Thymus (tissue), 11 donors: ENCODE measurements around the gene NRL. TPM values are rescaled to one million over a fixed set of nuclear protein-coding genes. Genes with fewer than 3 reads are reported as not detected.

Experiments
- DNase-seq, 9 donors: peaks; one replicate each; pipeline ENCODE4 v3.0.0-alpha.2; 2013; ENCODE audit warnings: low spot score in 9 of 9, low read depth in 6 of 9, missing footprints in 1 of 9
- H3K27ac ChIP-seq, 2 donors: one replicate each; pipeline ENCODE4 v1.5.1; 2013; ENCODE audit warnings: control low read depth in 1 of 2, low read depth in 1 of 2, low read length in 1 of 2, mild to moderate bottlenecking in 1 of 2, moderate library complexity in 1 of 2
- H3K27me3 ChIP-seq, 2 donors: one replicate each; pipeline ENCODE4 v1.5.1; 2013; ENCODE audit warnings: low read length in 1 of 2; ENCODE audit not compliant: control insufficient read depth in 2 of 2, insufficient read depth in 1 of 2
- H3K36me3 ChIP-seq, 2 donors: one replicate each; pipeline ENCODE4 v1.5.1; 2013; ENCODE audit warnings: low read length in 1 of 2, mild to moderate bottlenecking in 1 of 2, moderate library complexity in 1 of 2; ENCODE audit not compliant: control insufficient read depth in 2 of 2, insufficient read depth in 2 of 2
- H3K4me1 ChIP-seq, 2 donors: one replicate each; pipeline ENCODE4 v1.5.1; 2013; ENCODE audit warnings: low read length in 2 of 2; ENCODE audit not compliant: control insufficient read depth in 2 of 2, insufficient read depth in 2 of 2
- H3K4me3 ChIP-seq, 2 donors: one replicate each; pipeline ENCODE4 v1.5.1; 2013; ENCODE audit warnings: low read length in 2 of 2, control low read depth in 1 of 2, mild to moderate bottlenecking in 1 of 2
- H3K9me3 ChIP-seq, 2 donors: one replicate each; pipeline ENCODE4 v1.5.1; 2013; ENCODE audit warnings: low read length in 1 of 2, mild to moderate bottlenecking in 1 of 2; ENCODE audit not compliant: control insufficient read depth in 2 of 2, insufficient read depth in 1 of 2
- WGBS: extraction: QIAGEN DNeasy Blood & Tissue Kit; methylation state at CpG from one replicate; pipeline ENCODE4 v1.1.7; 2013; 5-methylcytosine and 5-hydroxymethylcytosine counted together
- polyA plus RNA-seq: library from polyadenylated mRNA; stranded (reverse); fragments of 200-250 nt; gene quantifications from one replicate; pipeline ENCODE4 v1.2.3, GENCODE V29; 2013
- total RNA-seq: library from RNA; stranded (reverse); fragments of 120-200 nt; gene quantifications from one replicate; pipeline ENCODE4 v1.2.4, GENCODE V29; 2013
- donor health status: healthy.

NRL gene
- total and polyA plus RNA-seq, 2 donors = 3.4 to 4.7 TPM

- no peak for DNase-seq
- Histone ChIP-seq H3K27me3 (peaks cover 0 to 30% of the 10 kb centered on the region in 2 donors), H3K4me1 (peaks cover 5 to 32% of the 10 kb centered on the region in 2 donors), H3K27ac (no peak overlapping the region), H3K9me3 (peaks cover 0 to 3% of the 10 kb centered on the region in 2 donors), H3K36me3 (no peaks in the 10 kb centered on the region), H3K4me3 (peak overlapping the region; percentile 54 to 82)
- WGBS = 40% methylated on average over 26 of the region's 26 CpGs
These were observed 33.0 kb downstream of the NRL start for GRCh38 chr14:24081739-24082211.

- DNase-seq = peak in 7 of 9 donors; percentile 58 to 84 (median 65)
- H3K27me3 ChIP-seq = peaks cover 0 to 30% of the 10 kb centered on the region in 2 donors
- peak overlapping the region in 1 of 2 donors; percentile 86 for H3K27ac ChIP-seq
- H3K9me3 ChIP-seq = peaks cover 0 to 3% of the 10 kb centered on the region in 2 donors
- H3K4me1 ChIP-seq = peaks cover 5 to 32% of the 10 kb centered on the region in 2 donors
- peak overlapping the region; percentile 54 to 82 for H3K4me3 ChIP-seq
- H3K36me3 ChIP-seq = no peaks in the 10 kb centered on the region
- WGBS = under 1% methylated on average over 74 of the region's 74 CpGs
These were observed 33.6 kb downstream of the NRL start for GRCh38 chr14:24080888-24081738.

GRCh38 chr14:24080142-24080530 is 34.6 kb downstream of the NRL start:
- Histone ChIP-seq H3K4me3 (no peak overlapping the region), H3K27ac (no peak overlapping the region), H3K4me1 (peaks cover 5 to 37% of the 10 kb centered on the region in 2 donors), H3K27me3 (peaks cover 0 to 30% of the 10 kb centered on the region in 2 donors), H3K9me3 (peaks cover 0 to 3% of the 10 kb centered on the region in 2 donors), H3K36me3 (no peaks in the 10 kb centered on the region)
- 68% methylated on average over 6 of the region's 6 CpGs for WGBS
- no peak for DNase-seq

DNA sequence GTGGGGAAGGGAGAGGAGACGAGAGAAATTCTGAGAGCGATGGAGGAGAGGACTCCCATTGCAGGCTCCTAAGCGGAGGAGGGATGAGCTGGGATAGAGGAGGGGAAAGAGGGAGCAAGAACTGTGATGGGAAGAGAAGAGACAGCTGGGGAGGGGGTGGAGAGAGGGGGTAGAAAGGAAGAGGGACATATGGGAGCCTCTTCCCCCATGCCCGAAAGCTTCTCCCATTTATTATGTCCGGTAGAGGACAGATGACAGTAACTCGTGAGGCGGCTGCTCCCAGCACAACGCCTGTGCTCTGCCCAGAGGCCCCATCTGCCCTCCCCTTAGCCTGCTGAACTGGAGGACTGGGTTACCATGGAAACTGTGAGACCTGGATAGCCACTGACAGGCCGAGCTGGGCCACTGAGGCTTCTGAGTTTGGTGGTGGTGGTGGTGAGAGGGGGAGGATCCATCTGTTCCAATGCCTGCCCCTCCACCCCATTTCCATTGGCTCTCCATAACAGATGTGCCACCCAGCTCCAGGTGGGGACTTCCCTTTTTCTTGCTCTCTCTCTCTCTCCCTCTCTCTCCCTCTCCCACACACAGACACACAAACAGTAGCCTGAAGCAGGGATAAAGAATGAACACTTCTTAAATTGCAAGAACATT is 35.1 kb downstream of the NRL start:
- H3K4me1 ChIP-seq = peaks cover 5 to 37% of the 10 kb centered on the region in 2 donors
- no peaks in the 10 kb centered on the region for H3K36me3 ChIP-seq
- peaks cover 0 to 3% of the 10 kb centered on the region in 2 donors for H3K9me3 ChIP-seq
- DNase-seq = no peak
- H3K27ac ChIP-seq = no peak overlapping the region
- peaks cover 0 to 30% of the 10 kb centered on the region in 2 donors for H3K27me3 ChIP-seq
- H3K4me3 ChIP-seq = no peak overlapping the region
- 88% methylated on average over 9 of the region's 9 CpGs for WGBS

GRCh38 chr14:24078146-24078545 is 36.6 kb downstream of the NRL start:
- peaks cover 0 to 25% of the 10 kb centered on the region in 2 donors for H3K27me3 ChIP-seq
- 87% methylated on average over 3 of the region's 3 CpGs for WGBS
- DNase-seq = peak in 2 of 9 donors; percentile 13 to 35
- no peak overlapping the region for H3K27ac ChIP-seq
- peaks cover 5 to 37% of the 10 kb centered on the region in 2 donors for H3K4me1 ChIP-seq
- no peak overlapping the region for H3K4me3 ChIP-seq
- peaks cover 0 to 3% of the 10 kb centered on the region in 2 donors for H3K9me3 ChIP-seq
- no peaks in the 10 kb centered on the region for H3K36me3 ChIP-seq

GRCh38 chr14:24077086-24077485 is 37.7 kb downstream of the NRL start:
- 97% methylated on average over 23 of the region's 23 CpGs for WGBS
- no peak overlapping the region for H3K4me3 ChIP-seq
- peaks cover 0 to 17% of the 10 kb centered on the region in 2 donors for H3K27me3 ChIP-seq
- H3K27ac ChIP-seq = no peak overlapping the region
- H3K36me3 ChIP-seq = no peaks in the 10 kb centered on the region
- peaks cover 5 to 37% of the 10 kb centered on the region in 2 donors for H3K4me1 ChIP-seq
- DNase-seq = no peak
- H3K9me3 ChIP-seq = peaks cover 0 to 3% of the 10 kb centered on the region in 2 donors

DNA sequence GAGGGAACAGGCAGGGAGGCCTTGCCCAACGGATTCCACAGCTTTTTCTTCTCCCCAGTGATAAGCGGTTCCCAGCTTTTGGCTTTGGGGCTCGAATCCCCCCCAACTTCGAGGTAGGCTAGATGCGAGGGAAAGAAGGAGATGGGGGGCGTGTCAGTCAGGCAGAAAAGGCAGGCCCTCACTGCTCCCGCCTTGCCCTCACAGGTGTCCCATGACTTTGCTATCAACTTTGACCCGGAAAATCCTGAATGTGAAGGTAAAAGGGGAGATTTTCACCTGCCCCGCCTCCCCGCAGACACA is 38.5 kb downstream of the NRL start:
- H3K9me3 ChIP-seq = peaks cover 0 to 3% of the 10 kb centered on the region in 2 donors
- H3K27ac ChIP-seq = no peak overlapping the region
- H3K4me1 ChIP-seq = peaks cover 5 to 31% of the 10 kb centered on the region in 2 donors
- WGBS = 95% methylated on average over 10 of the region's 10 CpGs
- H3K4me3 ChIP-seq = no peak overlapping the region
- H3K36me3 ChIP-seq = no peaks in the 10 kb centered on the region
- DNase-seq = no peak
- H3K27me3 ChIP-seq = peaks cover 0 to 11% of the 10 kb centered on the region in 2 donors

- H3K4me3 ChIP-seq = no peak overlapping the region
- no peaks in the 10 kb centered on the region for H3K36me3 ChIP-seq
- no peaks in the 10 kb centered on the region for H3K9me3 ChIP-seq
- H3K27ac ChIP-seq = no peak overlapping the region
- peaks cover 0 to 7% of the 10 kb centered on the region in 2 donors for H3K27me3 ChIP-seq
- DNase-seq = no peak
- H3K4me1 ChIP-seq = peaks cover 3 to 28% of the 10 kb centered on the region in 2 donors
- WGBS = 86% methylated on average over 11 of the region's 11 CpGs
These were observed 39.1 kb downstream of the NRL start for GRCh38 chr14:24075485-24076301.
